AG10803 (cell line): ENCODE results near the gene PRPF40B.

Experiments
- DNase-seq: peaks from one replicate; pipeline ENCODE4 v3.0.0; 2010; ENCODE audit warnings: low read depth
- H3K4me3 ChIP-seq: 2 replicates; pipeline ENCODE4 v1.5.1; 2011; ENCODE audit warnings: mild to moderate bottlenecking, low read length, control low read depth
- CTCF ChIP-seq: conservative IDR thresholded peaks from 2 replicates; pipeline ENCODE4 v1.5.1; 2011; ENCODE audit warnings: mild to moderate bottlenecking, low read length, control low read depth, inconsistent platforms

Gene PRPF40B

GRCh38 chr12:49651855-49652254 is 28.5 kb downstream of the PRPF40B start:
- no peak for TF ChIP-seq CTCF
- no peak overlapping the region for H3K4me3 ChIP-seq
- no peak for DNase-seq

GRCh38 chr12:49652921-49653520 is 29.7 kb downstream of the PRPF40B start:
- H3K4me3 ChIP-seq: no peak overlapping the region
- DNase-seq: no peak
- TF ChIP-seq CTCF: no peak

- no peak overlapping the region for H3K4me3 ChIP-seq
- no peak for DNase-seq
- no peak for TF ChIP-seq CTCF
Measured at GRCh38 chr12:49654715-49655114, 31.4 kb downstream of the PRPF40B start.

- H3K4me3 ChIP-seq: no peak overlapping the region
- no peak for DNase-seq
- TF ChIP-seq CTCF: no peak
Measured at GRCh38 chr12:49655595-49656236, 32.4 kb downstream of the PRPF40B start.

DNA sequence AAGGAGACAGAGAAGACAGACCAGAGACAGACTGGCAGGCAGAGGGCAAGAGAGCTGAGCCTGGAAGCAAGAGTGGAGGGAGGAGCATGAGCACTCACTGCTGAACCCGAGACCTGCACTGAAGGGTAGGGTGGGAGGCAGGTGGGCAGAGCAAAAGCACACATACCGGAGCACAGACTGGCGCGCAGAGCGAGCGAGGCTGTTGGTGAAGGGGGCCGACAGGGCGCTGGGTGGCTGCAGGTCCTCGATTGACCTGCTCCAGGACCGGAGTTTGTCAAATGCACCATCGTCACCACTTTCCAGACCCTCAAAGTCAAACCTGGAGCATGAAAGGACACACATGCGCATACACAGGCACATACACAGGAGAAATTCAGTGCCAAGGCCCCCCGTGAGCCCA is 34.9 kb downstream of the PRPF40B start:
- DNase-seq: no peak
- H3K4me3 ChIP-seq: no peak overlapping the region
- no peak for TF ChIP-seq CTCF

GRCh38 chr12:49659753-49660152 is 36.4 kb downstream of the PRPF40B start:
- H3K4me3 ChIP-seq: no peak overlapping the region
- no peak for DNase-seq
- TF ChIP-seq CTCF: no peak

DNA sequence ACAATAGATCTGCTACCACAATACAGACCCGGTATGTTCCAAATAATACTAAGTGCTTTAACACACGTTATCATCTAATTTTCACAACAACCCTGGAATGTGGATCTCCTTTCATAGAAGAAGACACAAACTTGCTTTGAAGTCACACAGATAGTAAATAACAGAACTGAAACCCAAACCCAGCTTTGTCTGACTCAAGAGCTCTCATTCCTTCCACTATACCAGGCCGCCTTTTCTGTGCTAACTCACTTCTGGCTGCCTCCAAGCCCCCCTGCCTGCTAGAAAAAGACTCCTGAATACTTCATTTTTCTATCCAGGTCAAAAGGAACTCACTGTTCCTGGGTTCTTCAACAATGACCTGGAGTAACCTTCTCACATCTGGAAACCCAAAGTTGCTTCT is 37.8 kb downstream of the PRPF40B start:
- DNase-seq: no peak
- TF ChIP-seq CTCF: no peak
- no peak overlapping the region for H3K4me3 ChIP-seq
